ENCODE measurements around the gene PTPN14.
"Not testable (repeated sequence)": the region's sequence is repeated elsewhere in the genome, so short reads cannot be mapped to it uniquely, and the experiment has no call there.

PTPN14 gene

GRCh38 chr1:214551436-214552173, at the start of gene PTPN14:
PTPN14 (minus strand) TSS chr1:214551602; CDS start chr1:214464803, 86,799 bp downstream.
- in situ Hi-C loops (cut with HindIII; ENCODE audit: low sequenced_read_pairs) = no loop called here

DNA sequence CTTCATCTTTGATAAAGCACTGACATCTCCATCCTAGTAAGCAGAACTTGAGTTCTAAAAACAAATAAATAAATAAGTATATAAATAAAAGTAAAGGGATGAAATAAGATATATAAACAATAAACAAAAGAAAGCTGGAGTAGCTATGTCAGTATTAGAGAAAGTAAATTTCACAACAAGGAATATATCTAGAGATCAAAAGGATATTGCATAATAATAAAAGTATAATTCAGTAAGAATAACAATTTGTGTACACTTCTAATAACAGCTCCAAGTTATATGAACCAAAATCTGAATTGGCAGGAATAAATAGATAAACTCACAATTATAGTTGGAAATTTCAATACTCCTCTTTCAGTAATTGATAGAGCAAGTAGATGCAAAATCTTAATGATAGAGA, 41.8 kb upstream of the PTPN14 start:
- in situ Hi-C loops (cut with HindIII; ENCODE audit: low sequenced_read_pairs) = no loop called here

GRCh38 chr1:214591918-214592317, 40.5 kb upstream of the PTPN14 start:
- in situ Hi-C loops (cut with HindIII; ENCODE audit: low sequenced_read_pairs) = not testable (repeated sequence)

DNA sequence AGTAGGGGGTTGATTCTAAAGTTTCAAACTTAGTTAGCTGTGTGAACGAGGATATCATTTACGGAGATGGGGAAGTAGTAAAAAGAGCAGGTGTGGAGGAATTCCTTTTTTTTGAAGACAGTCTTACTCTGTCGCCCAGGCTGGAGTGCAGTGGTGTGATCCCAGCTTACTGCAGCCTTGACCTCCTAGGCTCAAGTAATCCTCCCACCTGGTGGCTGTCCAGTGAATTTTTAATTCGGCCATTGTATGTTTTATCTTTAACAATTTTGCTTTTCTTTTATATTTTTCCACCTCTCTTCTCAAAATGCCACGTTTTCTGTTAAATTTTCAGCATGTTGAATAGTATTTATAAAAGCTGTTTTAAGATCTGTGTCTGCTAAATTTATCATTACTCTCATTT, 39.3 kb upstream of the PTPN14 start:
- in situ Hi-C loops (cut with HindIII; ENCODE audit: low sequenced_read_pairs) = no loop called here

- in situ Hi-C loops (cut with HindIII; ENCODE audit: low sequenced_read_pairs) = loop anchor here (10.0 kb wide), 2 partner anchors 134 to 254 kb away; no protein-coding TSS in a partner anchor
Observed at GRCh38 chr1:214588963-214589597, 37.7 kb upstream of the PTPN14 start.

DNA sequence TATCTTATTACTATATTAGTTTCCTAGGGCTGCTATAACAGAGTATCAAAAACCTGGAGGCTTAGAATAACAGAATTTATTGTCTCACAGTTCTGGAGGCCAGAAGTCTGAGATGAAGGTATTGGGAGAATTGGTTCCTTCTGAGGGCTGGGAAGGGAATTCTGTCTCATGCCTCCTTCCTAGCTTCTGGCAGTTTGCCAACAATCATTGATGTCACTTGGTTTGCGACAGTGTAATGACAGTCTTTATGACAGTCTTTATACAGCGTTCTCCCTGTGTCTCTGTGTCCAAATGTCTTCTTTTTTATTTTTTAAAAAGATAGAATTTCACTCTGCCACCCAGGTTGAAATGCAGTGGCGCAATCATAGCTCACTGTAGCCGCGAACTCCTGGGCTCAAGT, 35.8 kb upstream of the PTPN14 start:
- in situ Hi-C loops (cut with HindIII; ENCODE audit: low sequenced_read_pairs) = loop anchor here (10.0 kb wide), 2 partner anchors 132 to 252 kb away; no protein-coding TSS in a partner anchor

GRCh38 chr1:214586621-214587020, 35.2 kb upstream of the PTPN14 start:
- in situ Hi-C loops (cut with HindIII; ENCODE audit: low sequenced_read_pairs) = loop anchor here (10.0 kb wide), 2 partner anchors 132 to 252 kb away; no protein-coding TSS in a partner anchor

DNA sequence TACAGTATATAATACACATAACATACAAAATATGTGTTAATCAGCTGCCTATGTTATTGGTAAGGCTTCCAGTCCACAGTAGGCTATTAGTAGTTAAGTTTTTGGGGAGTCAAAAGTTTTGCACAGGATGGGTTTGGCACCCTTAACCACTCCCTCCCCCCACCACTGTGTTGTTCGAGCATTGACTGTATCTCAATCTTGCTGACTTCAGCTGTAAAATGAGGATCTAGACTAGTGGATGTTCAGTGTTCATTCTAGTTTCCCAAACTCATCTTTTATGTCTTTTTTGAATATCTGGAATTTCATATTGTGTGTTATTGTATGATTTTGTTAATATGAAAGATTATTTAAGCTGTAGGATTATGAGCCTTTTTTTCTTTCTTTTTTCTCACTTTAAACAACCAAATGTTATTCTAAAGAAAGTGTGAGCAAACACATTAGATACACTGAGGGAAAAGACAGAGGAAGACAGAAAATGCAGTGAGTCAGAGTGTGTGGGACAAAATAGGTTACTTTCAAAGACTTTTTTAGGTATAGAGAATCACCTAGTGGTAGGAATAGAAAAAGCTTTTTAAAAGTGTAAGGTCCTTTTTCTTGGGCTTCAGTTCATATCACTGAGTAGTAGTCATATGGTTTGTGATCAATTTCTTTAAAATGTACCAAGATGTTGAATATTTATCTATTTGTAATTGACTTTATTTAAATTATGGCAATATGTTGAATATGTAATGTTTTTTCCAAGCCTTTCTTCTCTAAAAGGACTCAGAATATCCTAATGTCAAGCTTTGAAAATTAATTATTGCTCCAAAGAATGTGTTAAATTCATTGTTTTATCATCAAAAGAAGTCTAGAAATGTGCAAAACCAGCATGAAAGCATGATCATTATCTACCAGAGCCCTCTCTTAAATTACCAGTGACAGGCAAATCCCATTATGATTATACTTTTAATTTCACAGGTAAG, 33.7 kb upstream of the PTPN14 start:
- in situ Hi-C loops (cut with HindIII; ENCODE audit: low sequenced_read_pairs) = loop anchor here (10.0 kb wide), 2 partner anchors 130 to 250 kb away; no protein-coding TSS in a partner anchor

DNA sequence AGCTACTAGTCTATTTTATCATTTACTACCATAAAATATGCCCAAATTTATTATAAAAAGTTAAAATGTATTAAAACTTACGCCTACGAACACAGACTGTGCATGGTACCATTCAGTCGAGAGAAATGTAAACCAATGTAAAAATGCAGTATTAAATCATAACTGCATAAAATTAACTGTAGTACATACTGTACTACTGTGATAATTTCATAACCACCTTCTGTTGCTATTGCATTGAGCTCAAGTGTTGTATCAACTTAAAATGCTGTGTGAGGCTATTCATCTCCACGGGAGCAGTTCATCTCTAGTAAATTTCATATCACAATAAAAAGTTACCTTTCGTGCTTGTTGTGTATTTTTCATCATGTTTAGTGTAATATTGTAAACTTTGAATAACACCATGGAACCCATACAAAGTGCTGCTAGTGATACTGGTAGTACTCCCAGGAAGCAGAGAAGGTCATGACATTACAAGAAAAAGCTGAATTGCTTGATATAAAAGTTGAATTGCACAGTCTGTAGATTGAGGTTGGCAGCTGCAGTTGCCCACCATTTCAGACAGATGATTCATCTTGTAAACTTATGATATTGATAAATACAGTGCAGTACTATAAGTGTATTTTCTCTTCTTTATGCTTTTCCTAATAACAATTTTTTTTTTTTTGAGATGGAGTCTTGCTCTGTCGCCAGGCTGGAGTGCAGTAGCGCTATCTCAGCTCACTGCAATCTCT, 32.6 kb upstream of the PTPN14 start:
- in situ Hi-C loops (cut with HindIII; ENCODE audit: low sequenced_read_pairs) = loop anchor here (10.0 kb wide), 2 partner anchors 129 to 249 kb away; no protein-coding TSS in a partner anchor

DNA sequence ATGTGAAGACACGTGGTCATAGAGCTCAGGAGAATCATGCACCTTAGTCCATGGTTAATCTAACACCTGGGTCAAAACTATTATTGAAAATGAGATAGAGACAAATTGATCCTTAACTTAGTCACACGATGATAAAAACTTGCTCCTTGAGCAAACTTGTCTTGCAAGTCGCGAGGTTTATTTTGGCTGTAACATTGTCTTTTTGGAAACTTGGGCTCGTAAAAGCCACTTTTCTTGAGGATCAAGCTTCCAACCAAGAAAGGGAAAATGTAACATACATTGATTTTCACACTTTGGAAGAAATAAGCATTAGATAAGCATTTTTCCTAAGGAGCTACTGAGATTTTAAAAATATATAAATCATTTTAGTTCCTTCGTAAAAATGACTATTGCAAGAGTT, 31.7 kb upstream of the PTPN14 start:
- in situ Hi-C loops (cut with HindIII; ENCODE audit: low sequenced_read_pairs) = loop anchor here (10.0 kb wide), 2 partner anchors 128 to 248 kb away; no protein-coding TSS in a partner anchor

GRCh38 chr1:214582289-214582891, 31.0 kb upstream of the PTPN14 start:
- in situ Hi-C loops (cut with HindIII; ENCODE audit: low sequenced_read_pairs) = loop anchor here (10.0 kb wide), 2 partner anchors 128 to 248 kb away; no protein-coding TSS in a partner anchor

GRCh38 chr1:214581785-214582184, 30.4 kb upstream of the PTPN14 start:
- in situ Hi-C loops (cut with HindIII; ENCODE audit: low sequenced_read_pairs) = loop anchor here (10.0 kb wide), 2 partner anchors 127 to 247 kb away; no protein-coding TSS in a partner anchor

DNA sequence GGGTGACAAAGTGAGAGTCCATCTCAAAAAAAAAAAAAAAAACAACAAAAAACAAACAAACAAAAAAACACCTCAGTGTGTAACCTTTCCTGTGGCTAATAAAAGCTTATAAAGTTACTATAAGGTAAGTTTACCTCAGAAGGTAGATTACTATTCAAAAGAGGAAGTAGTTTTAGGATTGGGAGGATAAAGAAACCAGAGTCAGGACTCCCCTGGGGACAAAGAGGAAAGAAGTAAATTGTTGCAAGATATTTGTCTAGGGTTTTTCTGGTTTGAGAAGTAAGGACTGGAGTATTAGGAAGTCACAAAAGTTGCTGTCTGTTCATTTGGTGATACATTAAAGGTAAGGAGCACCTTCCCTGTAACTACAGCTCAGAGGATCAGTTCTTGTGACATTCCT, 27.8 kb upstream of the PTPN14 start:
- in situ Hi-C loops (cut with HindIII; ENCODE audit: low sequenced_read_pairs) = no loop called here

DNA sequence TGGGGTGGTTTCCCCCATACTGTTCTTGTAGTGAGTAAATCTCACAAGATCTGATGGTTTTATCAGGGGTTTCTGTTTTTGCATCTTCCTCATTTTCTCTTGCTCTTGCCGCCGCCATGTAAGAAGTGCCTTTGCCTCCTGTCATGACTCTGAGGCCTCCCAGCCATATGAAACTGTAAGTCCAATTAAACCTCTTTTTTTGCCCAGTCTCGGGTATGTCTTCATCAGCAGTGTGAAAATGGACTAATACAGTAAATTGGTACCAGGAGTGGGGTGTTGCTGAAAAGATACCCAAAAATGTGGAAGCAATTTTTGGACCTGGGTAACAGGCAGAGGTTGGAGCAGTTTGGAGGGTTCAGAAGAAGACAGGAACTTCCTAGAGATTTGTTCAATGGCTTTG, 24.7 kb upstream of the PTPN14 start:
- in situ Hi-C loops (cut with HindIII; ENCODE audit: low sequenced_read_pairs) = not testable (repeated sequence)

DNA sequence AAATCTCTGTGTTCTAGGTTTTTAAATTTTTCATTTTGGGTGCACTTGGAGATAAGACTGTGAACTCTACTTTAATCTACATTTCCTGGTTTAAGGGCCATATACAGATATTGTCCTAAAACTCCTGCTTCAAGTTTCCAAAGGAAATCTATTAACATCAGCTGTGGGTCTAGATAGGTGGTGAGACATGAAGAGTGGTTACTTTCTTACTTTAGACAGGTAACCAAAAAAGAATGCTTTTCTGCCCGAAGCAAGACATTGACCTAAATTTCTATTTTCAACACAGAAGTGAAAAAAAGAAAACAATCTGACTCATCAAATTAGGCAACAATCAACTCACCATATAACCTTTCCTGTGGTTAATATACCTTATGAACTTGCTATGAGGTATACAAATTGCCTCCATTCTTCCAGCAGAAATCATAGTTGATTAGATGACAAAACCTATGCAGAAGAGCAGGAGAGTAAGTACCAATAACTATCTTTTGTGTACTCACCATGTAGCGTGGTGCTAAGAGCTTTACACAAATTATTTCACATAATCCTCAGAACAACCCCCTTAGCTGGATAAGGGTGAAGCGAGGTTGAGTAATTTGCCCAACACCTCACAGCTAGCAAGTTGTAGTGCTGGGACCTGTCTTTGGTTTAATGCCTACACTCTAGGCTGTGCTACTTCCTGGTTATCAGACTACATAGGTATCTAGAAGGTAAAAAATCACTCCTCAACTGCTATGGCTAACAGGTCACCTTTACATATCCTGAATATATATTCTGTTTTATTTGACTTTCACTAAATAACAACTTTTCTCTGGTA, 23.4 kb upstream of the PTPN14 start:
- in situ Hi-C loops (cut with HindIII; ENCODE audit: low sequenced_read_pairs) = no loop called here

DNA sequence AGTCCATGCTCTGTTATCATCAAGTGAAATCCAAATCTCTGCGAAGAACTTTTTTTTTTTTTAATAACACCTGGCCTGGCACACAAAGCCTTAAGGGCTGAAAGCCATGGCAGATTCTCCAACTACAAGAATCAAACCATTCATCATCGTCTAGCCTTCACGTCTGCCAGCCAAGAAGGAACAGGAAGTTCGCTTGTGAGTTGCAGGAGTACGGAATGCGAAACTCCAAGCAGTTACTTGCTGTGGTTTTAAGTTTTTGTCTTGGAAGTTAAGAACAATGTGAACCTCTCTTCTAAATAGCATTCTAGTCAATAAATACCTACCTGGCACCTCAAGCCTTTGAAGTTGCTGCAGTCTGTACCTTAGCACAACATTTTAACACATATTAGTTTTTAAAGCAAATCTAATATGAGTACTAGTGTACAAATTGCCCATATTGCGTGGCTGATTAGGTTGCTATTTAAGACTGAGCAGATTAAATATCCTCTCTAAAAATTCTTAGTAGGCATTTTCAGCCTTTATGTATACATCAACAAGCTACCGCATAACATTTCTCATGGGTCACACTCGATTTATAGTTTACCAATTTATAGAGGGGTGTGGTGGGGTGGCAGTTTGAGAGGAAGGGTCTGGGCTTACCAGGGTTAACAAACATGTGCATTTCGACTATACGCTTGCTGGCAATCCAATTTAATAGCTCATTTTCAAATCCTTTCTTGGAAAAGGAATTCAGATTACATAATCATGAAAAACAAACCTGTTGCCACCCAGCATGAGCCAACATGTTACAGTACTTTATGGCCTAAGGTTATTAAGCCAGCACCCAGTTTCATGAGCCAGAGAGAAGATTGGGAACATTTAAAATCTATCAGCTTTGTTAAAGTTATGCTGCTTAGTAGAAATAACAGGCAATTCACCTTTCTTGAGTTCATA, 22.2 kb upstream of the PTPN14 start:
- in situ Hi-C loops (cut with HindIII; ENCODE audit: low sequenced_read_pairs) = no loop called here

DNA sequence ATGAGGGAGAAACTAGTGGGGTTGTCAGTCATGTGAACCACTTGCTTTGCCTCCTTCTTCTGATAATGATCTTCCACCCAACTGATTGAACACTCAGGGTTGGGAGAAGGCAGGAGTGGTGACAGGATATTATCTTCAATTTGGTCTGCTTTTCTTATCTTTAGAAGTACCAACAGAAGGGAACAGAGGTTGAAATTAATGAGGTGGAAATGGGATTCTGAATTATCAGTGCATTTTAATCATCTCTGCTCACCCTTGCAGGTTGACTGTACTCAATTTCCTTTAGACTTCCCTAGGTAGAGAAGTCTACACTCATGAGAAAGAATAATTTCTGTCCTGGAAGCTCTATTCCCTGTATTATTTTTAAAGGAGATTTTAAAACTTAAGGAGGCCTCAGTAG, 19.9 kb upstream of the PTPN14 start:
- in situ Hi-C loops (cut with HindIII; ENCODE audit: low sequenced_read_pairs) = no loop called here

- in situ Hi-C loops (cut with HindIII; ENCODE audit: low sequenced_read_pairs) = no loop called here
Observed at GRCh38 chr1:214570442-214570841, 19.0 kb upstream of the PTPN14 start.

All from endothelial cell of hepatic sinusoid (primary cell).